GM12872 (cell line): ENCODE results near the gene GATB.

Source experiments
- TF ChIP-seq, protein P1 (sequence below): IDR thresholded peaks from 3 replicates; pipeline ENCODE4 v1.5.1; 2011; ENCODE audit warnings: low read depth, mild to moderate bottlenecking, low read length, moderate library complexity; ENCODE audit not compliant: insufficient read depth

Gene GATB

GRCh38 chr4:151668689-151669402, 92.0 kb downstream of the GATB start:
- TF ChIP-seq, protein P1, sequence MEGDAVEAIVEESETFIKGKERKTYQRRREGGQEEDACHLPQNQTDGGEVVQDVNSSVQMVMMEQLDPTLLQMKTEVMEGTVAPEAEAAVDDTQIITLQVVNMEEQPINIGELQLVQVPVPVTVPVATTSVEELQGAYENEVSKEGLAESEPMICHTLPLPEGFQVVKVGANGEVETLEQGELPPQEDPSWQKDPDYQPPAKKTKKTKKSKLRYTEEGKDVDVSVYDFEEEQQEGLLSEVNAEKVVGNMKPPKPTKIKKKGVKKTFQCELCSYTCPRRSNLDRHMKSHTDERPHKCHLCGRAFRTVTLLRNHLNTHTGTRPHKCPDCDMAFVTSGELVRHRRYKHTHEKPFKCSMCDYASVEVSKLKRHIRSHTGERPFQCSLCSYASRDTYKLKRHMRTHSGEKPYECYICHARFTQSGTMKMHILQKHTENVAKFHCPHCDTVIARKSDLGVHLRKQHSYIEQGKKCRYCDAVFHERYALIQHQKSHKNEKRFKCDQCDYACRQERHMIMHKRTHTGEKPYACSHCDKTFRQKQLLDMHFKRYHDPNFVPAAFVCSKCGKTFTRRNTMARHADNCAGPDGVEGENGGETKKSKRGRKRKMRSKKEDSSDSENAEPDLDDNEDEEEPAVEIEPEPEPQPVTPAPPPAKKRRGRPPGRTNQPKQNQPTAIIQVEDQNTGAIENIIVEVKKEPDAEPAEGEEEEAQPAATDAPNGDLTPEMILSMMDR = no peak

DNA sequence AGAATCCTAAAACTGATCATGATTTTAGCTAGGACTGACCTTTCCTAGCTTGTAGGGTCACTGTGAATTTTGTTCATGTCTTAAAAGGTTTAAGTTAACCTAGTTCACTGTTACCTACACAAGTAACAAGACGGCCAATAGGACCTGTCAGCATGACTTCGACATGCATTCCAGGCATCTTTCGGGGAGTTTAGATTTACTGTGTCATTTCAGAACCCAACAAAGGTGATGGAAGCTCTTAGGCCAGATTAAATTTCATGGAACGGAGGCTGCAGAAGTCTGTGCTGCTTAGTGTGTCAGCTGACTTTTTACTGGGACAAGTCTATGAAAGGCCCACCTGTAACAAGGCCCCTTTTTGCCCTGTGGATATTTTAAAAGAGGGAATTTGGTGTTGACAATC, 93.1 kb downstream of the GATB start:
- TF ChIP-seq, protein P1 = no peak

DNA sequence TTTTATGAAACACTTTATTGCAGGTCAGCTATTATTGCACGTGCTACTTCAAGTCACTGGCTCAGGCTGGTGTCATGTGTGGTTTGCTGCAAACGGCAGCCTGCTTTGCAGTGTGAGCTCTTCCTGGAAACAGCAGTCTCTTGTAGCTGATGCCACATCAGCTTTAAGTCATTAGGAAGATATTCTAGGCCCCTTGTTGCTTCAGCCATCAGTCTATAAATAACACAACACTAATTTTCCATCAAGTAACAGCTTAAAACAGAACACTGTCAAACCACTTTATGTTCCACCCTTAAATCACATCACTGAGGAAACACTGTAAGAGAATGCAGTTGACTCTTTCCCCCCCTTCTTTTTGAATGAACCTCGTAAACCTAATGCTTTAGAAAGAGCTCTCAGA, 93.8 kb downstream of the GATB start:
- TF ChIP-seq, protein P1 = no peak

DNA sequence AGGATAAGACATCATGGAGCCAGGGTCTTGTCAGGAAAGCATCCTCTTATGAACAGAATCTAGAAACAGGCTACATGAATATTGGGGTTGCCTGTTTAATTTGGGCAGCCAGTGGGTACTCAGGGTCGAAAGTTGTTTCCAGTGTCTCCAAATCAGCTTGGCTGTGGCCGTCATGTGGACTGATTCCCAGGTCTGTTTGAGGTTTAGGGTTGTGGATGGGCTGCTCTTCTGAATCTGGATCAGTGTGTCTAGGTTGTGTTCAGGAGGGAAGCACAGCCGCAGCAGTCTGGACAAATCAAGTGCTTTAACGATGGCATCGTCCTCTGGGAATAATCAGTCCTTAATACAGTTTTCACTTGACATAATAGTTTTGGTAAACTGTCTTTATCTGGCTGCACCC, 94.3 kb downstream of the GATB start:
- TF ChIP-seq, protein P1 = no peak

GRCh38 chr4:151665785-151666127, 95.1 kb downstream of the GATB start:
- TF ChIP-seq, protein P1 = no peak

DNA sequence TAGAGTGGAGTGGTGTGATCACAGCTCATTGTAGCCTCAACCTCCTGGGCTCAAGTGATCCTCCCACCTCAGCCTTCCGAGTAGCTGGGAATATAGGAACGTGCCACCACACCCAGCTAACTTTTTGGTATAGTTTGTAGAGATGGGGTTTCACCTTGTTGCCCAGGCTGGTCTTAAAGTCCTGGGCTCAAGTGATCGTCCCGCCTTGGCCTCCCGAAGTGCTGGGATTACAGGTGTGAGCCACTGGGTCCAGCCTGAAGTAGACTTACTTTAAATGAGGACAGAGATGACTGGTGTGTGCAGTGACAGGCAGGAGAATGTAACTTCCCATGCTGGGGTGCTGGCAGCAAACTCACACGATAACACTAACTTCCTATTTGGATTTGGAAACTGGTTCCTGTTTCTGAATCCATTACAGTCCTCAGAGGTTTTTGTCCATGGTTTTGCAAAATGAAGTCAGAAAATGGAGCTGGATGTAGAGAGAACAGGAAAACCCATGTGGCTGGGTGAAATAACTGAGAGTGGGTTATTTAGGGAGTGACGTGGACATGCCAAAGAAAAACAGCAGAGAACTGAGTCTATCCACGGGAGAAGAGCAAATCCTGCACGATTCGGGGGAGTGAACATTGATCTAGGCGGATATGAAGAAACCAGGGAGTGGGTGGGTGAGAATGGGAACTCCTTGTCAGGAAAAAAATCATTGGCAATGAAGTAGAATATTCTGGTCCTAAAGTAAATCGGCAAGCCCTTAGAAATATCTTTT, 95.6 kb downstream of the GATB start:
- TF ChIP-seq, protein P1 = no peak

- TF ChIP-seq, protein P1 = no peak
Observed at GRCh38 chr4:151664289-151664688, 96.5 kb downstream of the GATB start.
